Lower leg skin (tissue), 4 donors: ENCODE measurements around the gene PPM1M. TPM values are rescaled to one million over a fixed set of nuclear protein-coding genes. Genes with fewer than 3 reads are reported as not detected.
A peak's percentile ranks its signal among the peaks of the same experiment; 100 is the strongest.

Experiments
- DNase-seq, 2 donors: peaks; one replicate each; pipeline ENCODE4 v3.0.0-alpha.2; 2019; ENCODE audit warnings: low spot score in 2 of 2
- H3K4me3 ChIP-seq: fragments of 200-600 bp; sonication (generic); 2 replicates; pipeline ENCODE4 v1.5.1; 2017; ENCODE audit warnings: mild to moderate bottlenecking, low read depth; ENCODE audit not compliant: poor library complexity, severe bottlenecking
- CTCF ChIP-seq, 3 donors: fragments of 450-650 bp; IDR thresholded peaks; one replicate each; pipeline ENCODE4 v1.5.1; 2016; ENCODE audit warnings: antibody characterized with exemption in 3 of 3, mild to moderate bottlenecking in 3 of 3, moderate library complexity in 2 of 3
- POLR2A ChIP-seq, 2 donors: fragments of 450-650 bp; IDR thresholded peaks; one replicate each; pipeline ENCODE4 v1.6.1; 2016 to 2017; ENCODE audit warnings: antibody characterized with exemption in 2 of 2, mild to moderate bottlenecking in 1 of 2, moderate library complexity in 1 of 2
- WGBS, 2 donors: methylation state at CpG; one replicate each; pipeline ENCODE4 v1.1.5; 2018; 5-methylcytosine and 5-hydroxymethylcytosine counted together
- intact Hi-C: fragments of 100-400 bp; cut with DNase I; formaldehyde crosslinking; loops from one replicate; pipeline ENCODE4 v1.15.0; 2023; ENCODE audit warnings: low total_unique reads
- total RNA-seq, 4 donors: library from RNA; depleted of rRNA; stranded (reverse); fragments of >200 nt; gene quantifications; one replicate each; pipeline ENCODE4 v1.1.0, GENCODE V29; 2016

The PPM1M gene
- total RNA-seq, 4 donors from 2014 or later, result 10.4 to 28.6 (median 14.0) TPM

DNA sequence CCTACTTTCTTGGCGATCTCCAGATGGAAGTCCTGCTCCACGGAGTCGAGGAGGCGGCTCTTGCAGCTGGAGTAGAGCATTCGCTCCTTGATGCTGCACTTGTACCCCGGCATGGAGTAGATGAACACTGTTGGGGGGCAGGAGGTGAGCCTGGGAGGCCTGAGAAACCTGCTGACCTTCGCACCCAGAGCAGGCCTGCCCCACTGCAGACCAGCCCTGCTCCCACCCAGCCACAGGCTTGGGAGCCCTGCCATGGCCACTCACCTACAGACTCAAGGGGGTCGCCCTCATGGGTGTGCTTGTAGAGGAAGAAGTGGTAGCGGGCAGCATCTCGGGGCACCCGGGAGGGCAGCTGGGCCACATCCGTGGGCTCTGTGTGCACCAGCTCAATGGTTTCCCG lies 15.9 kb upstream of the PPM1M start:
- TF ChIP-seq CTCF (IDR thresholded peaks at IDR 0.05) (no peak), POLR2A (IDR thresholded peaks at IDR 0.05) (no peak)
- intact Hi-C loops, result loop anchor here (5.0 to 10.0 kb wide), 2 partner anchors 55 to 113 kb away; partner anchors contain the start of gene GLYCTK
- no peak for DNase-seq
- WGBS, 2 donors, result 92 to 94% methylated on average over 10 to 12 of the region's 13 CpGs
- no peak overlapping the region for H3K4me3 ChIP-seq

GRCh38 chr3:52230461-52230860 lies 15.1 kb upstream of the PPM1M start:
- H3K4me3 ChIP-seq, result no peak overlapping the region
- DNase-seq, result no peak
- TF ChIP-seq CTCF (IDR thresholded peaks at IDR 0.05) (no peak), POLR2A (IDR thresholded peaks at IDR 0.05) (no peak)
- intact Hi-C loops, result loop anchor here (10.0 kb wide), 1 partner anchor 54 kb away; the partner anchor contains the start of gene GLYCTK
- 90 to 93% methylated on average over 6 of the region's 6 CpGs for WGBS, 2 donors

GRCh38 chr3:52230889-52231499 lies 14.6 kb upstream of the PPM1M start:
- no peak for DNase-seq
- no peak overlapping the region for H3K4me3 ChIP-seq
- intact Hi-C loops, result loop anchor here (10.0 kb wide), 1 partner anchor 54 kb away; the partner anchor contains the start of gene GLYCTK
- TF ChIP-seq CTCF (IDR thresholded peaks at IDR 0.05) (no peak), POLR2A (IDR thresholded peaks at IDR 0.05) (no peak)
- 82 to 88% methylated on average over 16 of the region's 16 CpGs for WGBS, 2 donors

DNA sequence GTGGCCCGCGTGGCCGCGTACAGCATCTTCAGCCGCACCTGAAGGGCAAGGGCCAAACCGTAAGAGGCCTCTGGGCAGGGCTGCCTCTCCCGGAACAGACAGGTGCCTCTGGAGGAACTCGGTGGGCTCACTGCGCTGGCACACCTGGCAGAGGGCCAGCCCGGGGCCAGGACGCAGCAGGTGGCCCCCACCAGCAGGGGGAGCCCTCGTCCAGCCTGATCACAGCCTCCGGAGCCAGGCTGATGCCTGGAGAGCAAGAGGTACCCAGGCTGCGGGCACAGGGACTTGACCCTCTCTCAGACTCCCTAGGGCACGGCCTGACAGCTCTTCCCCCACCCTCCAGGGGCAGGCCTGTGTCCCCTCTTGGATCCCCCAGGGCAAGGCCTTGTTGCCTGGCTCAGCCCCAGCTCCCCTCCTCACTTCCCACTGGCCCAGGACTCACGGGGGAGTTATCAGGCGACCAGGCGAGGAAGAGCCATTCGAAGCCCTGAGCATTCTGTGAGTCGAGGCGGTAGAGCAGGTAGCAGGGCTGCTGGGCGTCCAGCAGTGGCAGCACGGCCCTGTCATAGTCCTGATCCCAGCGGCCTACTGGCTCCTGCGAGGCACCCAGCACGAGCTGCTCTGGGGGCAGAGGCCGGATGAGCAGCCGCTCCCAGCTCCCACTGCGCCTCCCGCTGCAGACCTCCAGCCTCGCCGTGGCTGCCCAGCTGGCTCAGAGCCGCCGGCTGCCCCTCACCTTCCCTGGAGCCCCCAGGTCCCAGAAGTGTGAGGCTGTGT lies 13.9 kb upstream of the PPM1M start:
- no peak overlapping the region for H3K4me3 ChIP-seq
- intact Hi-C loops, result loop anchor here (10.0 kb wide), 1 partner anchor 53 kb away; the partner anchor contains the start of gene GLYCTK
- DNase-seq, result peak in 1 of 2 donors; percentile 92
- WGBS, 2 donors, result 61 to 66% methylated on average over 21 to 28 of the region's 34 CpGs
- TF ChIP-seq POLR2A (IDR thresholded peaks at IDR 0.05) (no peak), CTCF (IDR thresholded peaks at IDR 0.05) (no peak)

- 82% methylated on average over 28 of the region's 28 CpGs for WGBS, 2 donors
- intact Hi-C loops, result loop anchor here (10.0 kb wide), 1 partner anchor 52 kb away; the partner anchor contains the start of gene GLYCTK
- TF ChIP-seq POLR2A (IDR thresholded peaks at IDR 0.05), result no peak
- no peak for TF ChIP-seq CTCF (IDR thresholded peaks at IDR 0.05)
- DNase-seq, result no peak
- H3K4me3 ChIP-seq, result no peak overlapping the region
Observed at GRCh38 chr3:52232279-52233107, 13.1 kb upstream of the PPM1M start.
